Uterus (tissue), 4 donors: ENCODE data around the gene ELF2. TPM values are rescaled to one million over a fixed set of nuclear protein-coding genes. Genes with fewer than 3 reads are reported as not detected.
"Not testable (repeated sequence)": the region's sequence is repeated elsewhere in the genome, so short reads cannot be mapped to it uniquely, and the experiment has no call there.

Experiments used
- DNase-seq, 2 donors: peaks; one replicate each; pipeline ENCODE4 v3.0.0-alpha.2; 2019 to 2020
- H3K27ac ChIP-seq, 2 donors: fragments of 200-600 bp; sonication (generic); 1 replicate in 1 of 2; 2 replicates in 1 of 2; pipeline ENCODE4 v1.5.1; 2016 to 2018
- H3K27me3 ChIP-seq, 2 donors: fragments of 200-600 bp; sonication (generic); one replicate each; pipeline ENCODE4 v1.5.1; 2018 to 2019; ENCODE audit warnings: control low read depth in 1 of 2
- H3K36me3 ChIP-seq, 2 donors: fragments of 200-600 bp; sonication (generic); one replicate each; pipeline ENCODE4 v1.5.1; 2019; ENCODE audit warnings: control low read depth in 1 of 2
- H3K4me1 ChIP-seq, 2 donors: fragments of 200-600 bp; sonication (generic); one replicate each; pipeline ENCODE4 v1.5.1; 2018 to 2019; ENCODE audit warnings: control low read depth in 1 of 2
- H3K4me3 ChIP-seq, 2 donors: fragments of 200-600 bp; sonication (generic); 1 replicate in 1 of 2; 2 replicates in 1 of 2; pipeline ENCODE4 v1.5.1; 2018 to 2019; ENCODE audit warnings: mild to moderate bottlenecking in 1 of 2
- H3K9me3 ChIP-seq, 2 donors: fragments of 200-600 bp; sonication (generic); one replicate each; pipeline ENCODE4 v1.5.1; 2019; ENCODE audit warnings: control low read depth in 1 of 2
- CTCF ChIP-seq, 4 experiments: fragments of 200-600 bp in 2 of 4; fragments of 450-650 bp in 2 of 4; sonication (generic) in 2 of 4; IDR thresholded peaks; one replicate each; pipeline ENCODE4 v1.5.1; 2016 to 2019; ENCODE audit warnings: antibody characterized with exemption in 4 of 4, mild to moderate bottlenecking in 2 of 4, moderate library complexity in 1 of 4
- POLR2A ChIP-seq, 2 donors: fragments of 450-650 bp; IDR thresholded peaks; one replicate each; pipeline ENCODE4 v1.6.1; 2016; ENCODE audit warnings: antibody characterized with exemption in 2 of 2, mild to moderate bottlenecking in 1 of 2, moderate library complexity in 1 of 2
- intact Hi-C: fragments of 100-400 bp; cut with DNase I; formaldehyde crosslinking; loops from one replicate; pipeline ENCODE4 v1.15.1; 2023; ENCODE audit warnings: low total_unique reads
- total RNA-seq, 4 donors: library from RNA; depleted of rRNA in 3 of 4; stranded (reverse); fragments of >200 nt in 3 of 4; gene quantifications; one replicate each; pipeline versions ENCODE4 v1.1.0 to v1.2.4, GENCODE V29; 2014 to 2023
- donor health status: DM: yes; HTN: yes; CAD: no.

ELF2 gene
- total RNA-seq, 4 donors from 2014 or later: 65.8 to 103 (median 86.0) TPM

DNA sequence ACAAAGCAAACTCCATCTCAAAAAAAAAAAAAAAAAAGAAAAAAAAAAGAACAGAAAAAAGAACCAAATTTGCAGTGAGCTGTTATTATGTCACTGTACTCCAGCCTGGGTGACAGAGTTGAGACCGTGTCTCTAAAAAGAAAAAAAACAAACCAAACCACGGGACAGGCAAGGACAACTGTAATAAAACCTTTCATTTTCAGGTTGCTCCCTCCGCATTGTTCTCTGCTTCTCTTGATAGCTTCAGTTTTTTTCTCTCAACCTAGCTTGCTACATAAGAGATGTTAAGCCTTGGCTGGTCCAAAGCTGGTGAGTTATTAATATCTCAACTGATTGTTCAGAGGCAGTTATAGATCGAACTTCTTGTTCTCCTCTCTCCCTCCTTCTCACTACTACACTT lies 23.1 kb upstream of the ELF2 start:
- intact Hi-C loops: no loop called here
- no peaks in the 10 kb centered on the region for H3K9me3 ChIP-seq

GRCh38 chr4:139197214-139197613 lies 20.2 kb upstream of the ELF2 start:
- H3K9me3 ChIP-seq, intact Hi-C loops, H3K27me3 ChIP-seq, H3K4me1 ChIP-seq, H3K36me3 ChIP-seq, DNase-seq, H3K27ac ChIP-seq, H3K4me3 ChIP-seq: not testable (repeated sequence)

More for the DNA sequence above, 23.1 kb upstream of the ELF2 start:
- Histone ChIP-seq H3K36me3 (no peaks in the 10 kb centered on the region), H3K4me1 (no peaks in the 10 kb centered on the region), H3K4me3 (no peak overlapping the region), H3K27me3 (no peaks in the 10 kb centered on the region), H3K27ac (no peak overlapping the region)
- DNase-seq: no peak
- no peak for TF ChIP-seq POLR2A (IDR thresholded peaks at IDR 0.05)
- TF ChIP-seq CTCF (IDR thresholded peaks at IDR 0.05): no peak

DNA sequence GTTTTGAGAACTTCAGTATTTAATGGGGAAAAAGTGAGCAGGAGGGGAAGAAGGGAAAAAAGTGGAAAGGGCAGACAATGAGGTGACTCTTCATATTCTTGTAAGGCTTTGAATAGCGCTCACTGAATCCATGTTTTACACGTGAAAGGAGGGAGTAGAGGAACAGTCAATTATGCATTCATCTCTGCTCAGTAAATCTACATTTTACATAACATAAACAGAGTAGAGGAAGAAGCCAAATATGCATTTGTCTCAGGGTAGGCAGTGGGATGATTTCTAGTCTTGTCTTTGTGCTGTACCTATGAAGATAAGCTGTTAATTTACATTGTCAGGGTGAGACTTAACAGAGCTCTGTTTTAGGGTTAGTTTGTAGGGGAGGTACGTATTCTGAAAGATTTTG lies 19.4 kb upstream of the ELF2 start:
- DNase-seq: no peak
- no peaks in the 10 kb centered on the region for H3K9me3 ChIP-seq
- intact Hi-C loops: no loop called here
- no peaks in the 10 kb centered on the region for H3K4me1 ChIP-seq
- H3K36me3 ChIP-seq: no peaks in the 10 kb centered on the region
- no peak overlapping the region for H3K27ac ChIP-seq
- H3K4me3 ChIP-seq: no peak overlapping the region
- TF ChIP-seq CTCF (IDR thresholded peaks at IDR 0.05) (no peak), POLR2A (IDR thresholded peaks at IDR 0.05) (no peak)
- no peaks in the 10 kb centered on the region for H3K27me3 ChIP-seq

DNA sequence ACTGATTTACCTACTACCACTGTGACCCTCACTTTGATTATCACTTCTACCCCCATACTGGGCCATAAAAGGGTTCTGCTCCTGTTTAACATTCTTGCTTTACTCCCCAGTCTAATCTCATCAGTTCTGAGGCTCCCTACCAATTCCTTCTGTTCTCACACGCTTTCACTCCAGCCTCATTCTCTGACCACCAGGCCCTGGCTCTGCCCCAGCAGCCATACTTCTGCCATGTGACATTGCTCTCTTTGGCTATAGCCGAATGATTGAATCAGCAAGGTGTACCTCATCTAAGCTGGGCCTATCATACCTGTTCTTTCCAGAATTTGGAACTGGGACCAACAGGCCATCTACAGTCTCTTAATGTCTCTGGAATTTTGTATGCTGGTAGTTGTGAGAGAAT lies 14.4 kb upstream of the ELF2 start:
- TF ChIP-seq POLR2A (IDR thresholded peaks at IDR 0.05): no peak
- no peak for TF ChIP-seq CTCF (IDR thresholded peaks at IDR 0.05)
- Histone ChIP-seq H3K27ac (no peak overlapping the region), H3K4me1 (no peaks in the 10 kb centered on the region), H3K36me3 (no peaks in the 10 kb centered on the region), H3K4me3 (no peak overlapping the region), H3K9me3 (no peaks in the 10 kb centered on the region), H3K27me3 (no peaks in the 10 kb centered on the region)
- intact Hi-C loops: no loop called here
- DNase-seq: no peak

GRCh38 chr4:139189972-139190371 lies 13.0 kb upstream of the ELF2 start:
- Histone ChIP-seq H3K4me3 (no peak overlapping the region), H3K27me3 (no peaks in the 10 kb centered on the region), H3K27ac (no peak overlapping the region), H3K4me1 (no peaks in the 10 kb centered on the region), H3K36me3 (no peaks in the 10 kb centered on the region), H3K9me3 (no peaks in the 10 kb centered on the region)
- intact Hi-C loops: no loop called here
- DNase-seq: no peak
- TF ChIP-seq CTCF (IDR thresholded peaks at IDR 0.05): no peak
- TF ChIP-seq POLR2A (IDR thresholded peaks at IDR 0.05): no peak

DNA sequence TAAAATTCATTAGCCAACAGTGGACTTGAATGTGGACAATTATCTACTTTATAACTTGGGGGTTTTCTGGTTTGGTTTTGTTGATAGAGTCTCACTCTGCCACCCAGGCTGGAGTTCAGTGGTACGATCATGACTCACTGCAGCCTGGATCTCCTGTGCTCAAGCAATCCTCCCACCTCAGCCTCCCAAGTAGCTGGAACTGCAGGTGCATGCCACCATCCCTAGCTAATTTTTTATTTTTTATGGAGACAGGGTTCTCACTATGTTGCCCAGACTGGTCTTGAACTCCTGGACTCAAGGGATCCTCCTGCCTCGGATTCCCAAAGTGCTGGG lies 12.4 kb upstream of the ELF2 start:
- TF ChIP-seq POLR2A (IDR thresholded peaks at IDR 0.05) (no peak), CTCF (IDR thresholded peaks at IDR 0.05) (no peak)
- Histone ChIP-seq H3K27ac (no peak overlapping the region), H3K4me1 (no peaks in the 10 kb centered on the region), H3K9me3 (no peaks in the 10 kb centered on the region), H3K4me3 (no peak overlapping the region), H3K36me3 (no peaks in the 10 kb centered on the region), H3K27me3 (no peaks in the 10 kb centered on the region)
- intact Hi-C loops: no loop called here
- no peak for DNase-seq
